Ovary (tissue), 9 donors: ENCODE data around the gene TMEM128. TPM values are rescaled to one million over a fixed set of nuclear protein-coding genes. Genes with fewer than 3 reads are reported as not detected.

ENCODE experiments used
- DNase-seq, 5 donors: peaks; one replicate each; pipeline ENCODE4 v3.0.0-alpha.2; 2019 to 2020
- H3K27ac ChIP-seq, 2 donors: fragments of 200-600 bp; one replicate each; pipeline versions ENCODE4 v1.5.1 to v1.8.0; 2019 to 2022
- H3K27me3 ChIP-seq: fragments of 200-600 bp; one replicate; pipeline ENCODE4 v1.8.0; 2022
- H3K36me3 ChIP-seq: fragments of 200-600 bp; sonication (generic); one replicate; pipeline ENCODE4 v1.5.1; 2019
- H3K4me1 ChIP-seq: one replicate; pipeline ENCODE4 v1.8.1; 2013; ENCODE audit warnings: mild to moderate bottlenecking, moderate library complexity; ENCODE audit not compliant: insufficient read depth
- H3K4me3 ChIP-seq: fragments of 200-600 bp; sonication (generic); one replicate; pipeline ENCODE4 v1.5.1; 2017
- H3K9me3 ChIP-seq, 2 donors: fragments of 200-600 bp in 1 of 2; sonication (generic) in 1 of 2; one replicate each; pipeline versions ENCODE4 v1.5.1 to v1.8.1; 2013 to 2019; ENCODE audit warnings: mild to moderate bottlenecking in 1 of 2, moderate library complexity in 1 of 2
- EP300 ChIP-seq: sonication (generic); formaldehyde crosslinking; IDR thresholded peaks from one replicate; pipeline ENCODE4 v1.6.1; 2017; ENCODE audit warnings: antibody characterized with exemption
- POLR2A ChIP-seq: fragments of 450-650 bp; IDR thresholded peaks from one replicate; pipeline ENCODE4 v1.6.1; 2017; ENCODE audit warnings: antibody characterized with exemption, mild to moderate bottlenecking, moderate library complexity
- WGBS, 3 donors: extraction: QIAGEN DNeasy Blood & Tissue Kit in 1 of 3; methylation state at CpG; one replicate each; pipeline versions ENCODE4 v1.1.5 to v1.1.7; 2013 to 2017; 5-methylcytosine and 5-hydroxymethylcytosine counted together
- intact Hi-C, 4 donors: fragments of 100-400 bp; cut with DNase I; formaldehyde crosslinking; loops; one replicate each; pipeline versions ENCODE4 v1.11.0 to v1.15.1; 2022 to 2023
- polyA plus RNA-seq, 2 donors: library from polyadenylated mRNA; stranded (reverse); fragments of 200-250 nt in 1 of 2; fragments of 350-450 nt in 1 of 2; fragmentation: Illumina TruSeq in 1 of 2; extraction: RNeasy Lipid Tissue Mini Kit (QIAGEN cat#74804) in 1 of 2; gene quantifications; one replicate each; pipeline ENCODE4 v1.2.3, GENCODE V29; 2013 to 2014
- total RNA-seq, 7 donors: library from RNA; depleted of rRNA in 2 of 7; stranded (reverse); fragments of >200 nt in 2 of 7; fragmentation: NEBNext Ultra II Directional in 3 of 7; extraction: Animal tissue kit (Norgen Biotek cat#: 25700) in 3 of 7; gene quantifications; one replicate each; pipeline versions ENCODE4 v1.1.0 to v1.2.4, GENCODE V29; 2016 to 2023
- TF ChIP-seq, protein P1 (sequence below), 3 donors: fragments of 450-650 bp in 2 of 3; fragments of 200-600 bp in 1 of 3; IDR thresholded peaks; one replicate each; pipeline versions ENCODE4 v1.5.1 to v1.8.0; 2016 to 2022; ENCODE audit warnings: antibody characterized with exemption in 3 of 3, mild to moderate bottlenecking in 1 of 3
- donor health status: DM: no; HTN: no; CAD: no; lungs with moderate emphysema.
- donor health status: DM: no; HTN: no; CAD: no.
- donor health status: Bipolar disorder and iron deficiency.
- donor health status: DM: yes; HTN: yes; CAD: no.
- donor health status: DM: no; HTN: no; CAD: no.
- donor health status: DM: yes; HTN: yes; CAD: no.

Gene TMEM128
- total and polyA plus RNA-seq, 9 donors = 19.0 to 41.7 (median 28.0) TPM

DNA sequence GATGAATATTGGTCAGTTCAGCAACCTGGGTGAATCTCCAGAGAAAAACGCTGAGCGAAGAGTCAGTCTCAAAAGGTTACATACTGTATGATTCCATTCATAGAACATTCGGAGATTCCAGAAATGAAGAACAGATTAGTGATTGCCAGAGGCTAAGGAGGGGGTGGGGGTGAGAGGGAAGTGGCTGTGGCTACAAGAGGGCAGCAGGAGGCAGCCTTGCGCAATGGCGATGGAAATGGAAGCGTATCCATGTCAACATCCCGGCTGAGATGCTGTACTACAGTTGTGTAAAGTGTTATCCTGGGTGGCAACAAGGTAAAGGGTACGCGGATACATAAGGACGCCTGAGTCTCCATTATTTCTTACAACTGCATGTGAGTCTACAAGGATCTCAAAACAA is 23.9 kb upstream of the TMEM128 start:
- TF ChIP-seq, protein P1, sequence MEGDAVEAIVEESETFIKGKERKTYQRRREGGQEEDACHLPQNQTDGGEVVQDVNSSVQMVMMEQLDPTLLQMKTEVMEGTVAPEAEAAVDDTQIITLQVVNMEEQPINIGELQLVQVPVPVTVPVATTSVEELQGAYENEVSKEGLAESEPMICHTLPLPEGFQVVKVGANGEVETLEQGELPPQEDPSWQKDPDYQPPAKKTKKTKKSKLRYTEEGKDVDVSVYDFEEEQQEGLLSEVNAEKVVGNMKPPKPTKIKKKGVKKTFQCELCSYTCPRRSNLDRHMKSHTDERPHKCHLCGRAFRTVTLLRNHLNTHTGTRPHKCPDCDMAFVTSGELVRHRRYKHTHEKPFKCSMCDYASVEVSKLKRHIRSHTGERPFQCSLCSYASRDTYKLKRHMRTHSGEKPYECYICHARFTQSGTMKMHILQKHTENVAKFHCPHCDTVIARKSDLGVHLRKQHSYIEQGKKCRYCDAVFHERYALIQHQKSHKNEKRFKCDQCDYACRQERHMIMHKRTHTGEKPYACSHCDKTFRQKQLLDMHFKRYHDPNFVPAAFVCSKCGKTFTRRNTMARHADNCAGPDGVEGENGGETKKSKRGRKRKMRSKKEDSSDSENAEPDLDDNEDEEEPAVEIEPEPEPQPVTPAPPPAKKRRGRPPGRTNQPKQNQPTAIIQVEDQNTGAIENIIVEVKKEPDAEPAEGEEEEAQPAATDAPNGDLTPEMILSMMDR (IDR thresholded peaks at IDR 0.05) = no peak
- TF ChIP-seq POLR2A (no peak), EP300 (no peak)
- Histone ChIP-seq H3K4me3 (no peak overlapping the region), H3K36me3 (no peaks in the 10 kb centered on the region), H3K4me1 (no peaks in the 10 kb centered on the region), H3K9me3 (no peaks in the 10 kb centered on the region), H3K27ac (no peak overlapping the region), H3K27me3 (no peaks in the 10 kb centered on the region)
- intact Hi-C loops = no loop called here
- no peak for DNase-seq
- 79 to 87% (median 81%) methylated on average over 10 of the region's 10 CpGs for WGBS, 3 donors

DNA sequence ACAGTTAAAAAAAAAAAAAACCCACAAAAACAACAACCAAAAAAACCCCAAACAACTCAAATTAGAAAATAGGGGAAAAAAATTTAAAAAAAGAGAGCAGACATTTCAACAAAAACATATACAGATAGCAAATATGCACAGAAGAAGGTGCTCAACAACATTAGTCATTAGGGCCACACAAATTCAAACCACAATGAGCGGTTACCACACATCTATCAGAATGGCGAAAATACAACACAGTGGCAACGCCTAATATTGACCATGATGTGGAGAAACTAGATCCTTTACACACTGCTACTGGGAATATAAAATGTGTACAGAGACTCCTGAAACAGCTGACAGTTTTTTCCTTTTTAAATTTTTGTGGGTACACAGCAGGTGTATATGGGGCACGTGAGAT is 22.5 kb upstream of the TMEM128 start:
- H3K27ac ChIP-seq = no peak overlapping the region
- H3K9me3 ChIP-seq = no peaks in the 10 kb centered on the region
- WGBS, 3 donors = 68 to 88% (median 80%) methylated on average over 4 of the region's 4 CpGs
- H3K4me1 ChIP-seq = no peaks in the 10 kb centered on the region
- intact Hi-C loops = no loop called here
- H3K27me3 ChIP-seq = no peaks in the 10 kb centered on the region
- no peaks in the 10 kb centered on the region for H3K36me3 ChIP-seq
- no peak overlapping the region for H3K4me3 ChIP-seq
- TF ChIP-seq POLR2A = no peak
- DNase-seq = no peak

DNA sequence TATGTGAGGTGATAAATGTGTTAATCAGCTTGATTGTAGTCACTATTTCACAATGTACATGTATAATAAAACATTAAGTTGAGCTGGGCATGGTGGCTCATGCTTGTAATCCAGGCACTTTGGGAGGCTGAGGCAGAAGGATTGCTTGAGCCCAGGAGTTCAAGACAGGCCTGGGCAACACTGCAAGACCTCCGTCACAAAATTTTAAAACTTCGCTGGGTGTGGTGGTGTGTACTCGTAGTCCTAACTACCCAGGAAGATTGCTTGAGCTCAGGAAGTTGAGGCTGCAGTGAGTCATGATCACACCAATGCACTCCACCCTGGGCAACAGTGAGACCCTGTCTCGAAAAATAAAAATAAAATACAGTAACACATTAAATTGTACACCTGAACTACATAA is 21.8 kb upstream of the TMEM128 start:
- Histone ChIP-seq H3K4me3 (no peak overlapping the region), H3K27ac (no peak overlapping the region), H3K36me3 (no peaks in the 10 kb centered on the region), H3K4me1 (no peaks in the 10 kb centered on the region), H3K9me3 (no peaks in the 10 kb centered on the region), H3K27me3 (no peaks in the 10 kb centered on the region)
- DNase-seq = no peak
- TF ChIP-seq, protein P1 (IDR thresholded peaks at IDR 0.05) = no peak
- intact Hi-C loops = no loop called here
- WGBS, 3 donors = 90 to 91% (median 90%) methylated on average over 4 of the region's 4 CpGs

DNA sequence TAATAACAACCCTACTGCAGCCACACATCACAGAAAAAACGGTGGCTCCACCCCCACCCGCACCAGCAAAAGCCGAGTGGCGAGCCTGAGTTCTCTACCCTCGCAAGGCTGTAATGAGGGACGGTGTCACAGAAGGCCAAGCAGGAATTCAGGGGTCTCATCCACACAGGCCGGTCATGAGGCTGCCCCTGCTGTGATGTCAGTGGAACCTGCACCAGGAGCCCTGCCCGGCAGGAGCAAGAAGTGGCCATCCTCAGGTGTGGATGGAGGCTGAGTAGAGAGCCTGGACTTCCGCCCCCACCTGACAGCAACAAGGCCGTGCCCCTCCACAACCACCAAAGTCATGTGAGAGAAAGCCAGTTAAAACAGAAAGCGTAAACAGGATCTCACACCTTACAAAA is 21.3 kb upstream of the TMEM128 start:
- Histone ChIP-seq H3K27me3 (no peaks in the 10 kb centered on the region), H3K4me3 (no peak overlapping the region), H3K27ac (no peak overlapping the region), H3K4me1 (no peaks in the 10 kb centered on the region), H3K9me3 (no peaks in the 10 kb centered on the region), H3K36me3 (no peaks in the 10 kb centered on the region)
- intact Hi-C loops = no loop called here
- TF ChIP-seq POLR2A = no peak
- no peak for TF ChIP-seq EP300
- TF ChIP-seq, protein P1 (IDR thresholded peaks at IDR 0.05) = no peak
- no peak for DNase-seq
- 92 to 94% (median 93%) methylated on average over 11 of the region's 11 CpGs for WGBS, 3 donors

DNA sequence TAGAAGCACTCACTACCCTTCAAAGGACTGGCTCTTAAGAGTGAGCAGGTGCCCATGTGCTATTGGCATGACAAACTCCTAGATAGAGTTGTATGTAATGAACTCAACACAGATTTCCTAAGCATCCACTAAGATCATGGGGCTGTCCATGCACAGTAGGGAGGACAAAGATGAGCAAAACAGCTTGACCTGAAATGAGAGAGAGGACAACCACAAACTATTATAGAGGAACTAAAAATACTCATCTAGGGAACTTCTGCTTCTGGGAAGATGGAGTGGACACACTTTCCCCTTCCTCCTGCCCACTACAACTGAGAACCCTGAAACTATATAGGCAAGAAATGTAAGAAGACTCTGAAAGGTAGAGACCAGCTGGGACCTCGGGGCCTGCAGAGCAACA is 20.8 kb upstream of the TMEM128 start:
- Histone ChIP-seq H3K9me3 (no peaks in the 10 kb centered on the region), H3K27me3 (no peaks in the 10 kb centered on the region), H3K36me3 (no peaks in the 10 kb centered on the region), H3K27ac (no peak overlapping the region), H3K4me3 (no peak overlapping the region), H3K4me1 (no peaks in the 10 kb centered on the region)
- no peak for TF ChIP-seq EP300
- TF ChIP-seq, protein P1 (IDR thresholded peaks at IDR 0.05) = no peak
- no peak for TF ChIP-seq POLR2A
- 80 to 98% (median 96%) methylated on average over 1 of the region's 1 CpG for WGBS, 3 donors
- intact Hi-C loops = no loop called here
- no peak for DNase-seq
